T-helper 1 cell treated with Interleukin-12 subunit alpha and Interleukin-12 subunit beta and Interleukin-4 antibody, amounts not matched to agents 30 ng/mL and 1 ng/mL, for 36 hours (primary cell): ENCODE data around the gene RPA1. TPM values are rescaled to one million over a fixed set of nuclear protein-coding genes. Genes with fewer than 3 reads are reported as not detected.
"Not testable (repeated sequence)": the region's sequence is repeated elsewhere in the genome, so short reads cannot be mapped to it uniquely, and the experiment has no call there.

ENCODE experiments used
- intact Hi-C: fragments of 100-400 bp; cut with micrococcal nuclease; formaldehyde crosslinking; loops from one replicate; pipeline ENCODE4 v1.15.1; 2024
- total RNA-seq: library from RNA; stranded (reverse); gene quantifications from 2 replicates; pipeline ENCODE4 v1.2.3, GENCODE V29; 2022

Gene RPA1
- total RNA-seq, 1 donor from 2014 or later = 281 TPM

DNA sequence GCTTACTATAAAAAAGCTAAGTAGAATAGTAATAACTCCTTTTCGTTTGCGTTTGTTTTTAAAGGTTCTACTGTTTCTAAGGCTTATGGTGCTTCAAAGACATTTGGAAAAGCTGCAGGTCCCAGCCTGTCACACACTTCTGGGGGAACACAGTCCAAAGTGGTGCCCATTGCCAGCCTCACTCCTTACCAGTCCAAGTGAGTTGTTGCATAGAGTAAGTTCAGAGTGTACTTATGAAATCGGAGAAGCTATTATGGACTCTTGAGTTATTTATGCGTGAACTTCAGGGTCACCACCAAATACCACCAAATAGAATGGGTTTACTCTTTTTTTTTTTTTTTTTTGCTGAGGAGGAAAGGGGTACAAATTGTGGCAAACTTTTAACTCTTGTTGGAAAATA lies 45.8 kb downstream of the RPA1 start:
- intact Hi-C loops = no loop called here

DNA sequence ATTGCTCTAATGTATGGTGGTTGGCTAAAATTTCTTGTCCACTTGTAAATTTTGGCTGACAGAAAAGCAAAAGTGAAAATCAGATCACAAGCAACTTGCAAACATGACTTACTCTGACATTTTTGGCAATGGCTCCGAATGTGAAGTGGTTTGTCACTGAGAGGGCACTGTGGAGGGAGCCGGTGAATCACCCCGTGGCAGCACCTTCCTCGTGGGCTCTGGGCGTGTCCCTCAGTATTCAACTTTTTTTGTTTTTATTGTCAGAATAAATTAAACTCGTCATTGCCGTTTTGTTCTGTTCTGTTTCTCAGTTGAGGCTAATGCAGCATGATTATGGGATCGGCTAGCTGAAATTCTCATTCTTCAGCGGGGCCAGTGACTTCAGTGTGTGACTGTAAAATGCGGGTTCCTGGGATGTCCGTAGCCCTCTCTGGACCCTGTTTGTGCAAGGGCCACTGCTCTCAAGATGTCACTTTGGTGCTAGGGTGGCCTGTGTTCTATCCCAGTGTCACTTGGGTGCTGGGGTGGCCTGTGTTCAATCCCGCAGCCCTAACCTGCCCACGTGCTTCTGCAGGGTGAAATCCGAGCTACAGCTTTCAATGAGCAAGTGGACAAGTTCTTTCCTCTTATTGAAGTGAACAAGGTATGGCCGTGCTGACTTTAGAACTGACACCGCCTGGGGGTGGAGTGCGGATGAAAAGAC lies 48.8 kb downstream of the RPA1 start:
- intact Hi-C loops = no loop called here

DNA sequence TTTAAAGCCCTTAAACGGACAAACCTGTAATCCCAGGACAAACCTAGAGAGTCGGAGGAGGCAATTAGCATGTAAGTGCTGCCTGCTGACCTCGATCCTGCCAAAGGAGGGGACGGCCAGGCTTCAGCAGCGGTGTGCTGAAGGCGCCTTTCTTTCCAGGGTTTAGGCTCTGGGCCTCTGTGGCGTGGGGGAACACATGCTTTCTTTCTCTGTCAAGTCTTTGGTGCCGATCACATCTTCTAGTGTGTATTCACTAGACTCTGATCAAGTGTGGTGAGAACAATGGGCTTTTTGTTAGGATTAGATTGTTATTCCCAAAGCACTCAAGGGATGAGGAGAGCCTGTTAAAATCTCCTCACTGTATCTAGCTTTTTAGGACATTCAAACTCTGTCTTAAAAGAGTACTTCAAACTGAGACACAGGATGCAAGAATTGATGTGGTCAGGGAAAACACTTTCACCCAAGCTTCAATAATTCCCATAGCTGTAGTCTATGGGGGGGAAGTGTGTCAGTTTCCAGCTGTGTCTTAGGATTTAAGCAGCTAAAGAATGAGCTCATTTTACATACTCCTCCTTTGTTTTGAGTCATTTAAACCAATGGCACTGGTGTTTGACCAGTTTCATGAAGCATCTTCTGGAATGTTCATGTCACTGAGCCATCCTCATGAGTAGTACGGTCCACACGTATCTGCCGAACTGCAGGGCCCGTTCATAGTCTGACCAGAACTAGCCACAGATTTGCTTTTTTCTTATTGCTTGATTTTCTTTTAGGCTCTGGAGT lies 51.2 kb downstream of the RPA1 start:
- intact Hi-C loops = no loop called here

DNA sequence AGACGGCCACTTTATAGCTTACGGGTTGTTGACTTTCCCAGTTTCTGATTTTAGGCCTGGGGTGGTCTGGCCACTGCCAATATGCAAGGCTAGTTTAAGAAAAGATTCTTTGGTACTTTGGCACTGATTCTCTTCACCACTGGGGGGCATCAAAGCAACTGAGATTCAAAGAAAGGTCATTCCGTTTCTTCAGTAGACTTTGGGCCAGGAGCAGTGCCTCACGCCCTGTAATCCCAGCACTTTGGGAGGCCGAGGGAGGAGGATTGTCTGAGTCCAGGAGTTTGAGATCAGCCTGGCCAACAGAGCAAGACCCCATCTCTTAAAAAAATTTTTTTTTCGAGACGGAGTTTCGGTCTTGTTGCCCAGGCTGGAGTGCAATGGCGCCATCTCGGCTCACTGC lies 53.0 kb downstream of the RPA1 start:
- intact Hi-C loops = loop anchor here (1.0 kb wide), 1 partner anchor 361 kb away; no protein-coding TSS in a partner anchor

DNA sequence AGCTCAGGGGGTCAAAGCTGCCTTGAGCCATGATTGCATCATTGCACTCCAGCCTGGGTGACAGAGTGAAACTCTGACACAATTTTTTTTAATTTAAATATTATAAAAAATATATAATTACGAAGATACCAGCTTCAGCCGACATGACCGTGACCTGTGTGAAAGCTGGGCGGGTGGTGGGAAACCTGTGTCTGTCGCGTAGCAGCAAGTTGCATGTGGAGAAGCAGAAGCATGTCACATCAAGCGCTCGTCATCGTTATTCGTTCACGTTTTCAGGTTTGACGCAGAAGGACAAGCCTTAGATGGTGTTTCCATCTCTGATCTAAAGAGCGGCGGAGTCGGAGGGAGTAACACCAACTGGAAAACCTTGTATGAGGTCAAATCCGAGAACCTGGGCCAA lies 53.7 kb downstream of the RPA1 start:
- intact Hi-C loops = loop anchor here (1.0 kb wide), 1 partner anchor 361 kb away; no protein-coding TSS in a partner anchor

DNA sequence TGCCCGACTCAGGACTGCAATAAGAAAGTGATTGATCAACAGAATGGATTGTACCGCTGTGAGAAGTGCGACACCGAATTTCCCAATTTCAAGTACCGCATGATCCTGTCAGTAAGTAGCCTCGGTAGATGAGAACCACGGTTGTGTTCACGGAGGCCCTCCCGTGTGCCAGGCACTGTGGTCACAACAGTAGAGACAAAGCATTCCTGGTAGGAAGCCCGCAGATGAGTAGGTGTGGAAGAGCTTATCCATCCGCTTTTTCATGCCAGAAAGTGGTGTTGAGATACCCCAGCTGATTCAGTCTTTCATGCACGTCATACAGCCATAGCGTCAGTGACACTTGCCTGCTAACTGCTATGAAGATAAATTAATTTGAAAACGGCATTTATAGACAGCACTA lies 58.9 kb downstream of the RPA1 start:
- intact Hi-C loops = no loop called here

DNA sequence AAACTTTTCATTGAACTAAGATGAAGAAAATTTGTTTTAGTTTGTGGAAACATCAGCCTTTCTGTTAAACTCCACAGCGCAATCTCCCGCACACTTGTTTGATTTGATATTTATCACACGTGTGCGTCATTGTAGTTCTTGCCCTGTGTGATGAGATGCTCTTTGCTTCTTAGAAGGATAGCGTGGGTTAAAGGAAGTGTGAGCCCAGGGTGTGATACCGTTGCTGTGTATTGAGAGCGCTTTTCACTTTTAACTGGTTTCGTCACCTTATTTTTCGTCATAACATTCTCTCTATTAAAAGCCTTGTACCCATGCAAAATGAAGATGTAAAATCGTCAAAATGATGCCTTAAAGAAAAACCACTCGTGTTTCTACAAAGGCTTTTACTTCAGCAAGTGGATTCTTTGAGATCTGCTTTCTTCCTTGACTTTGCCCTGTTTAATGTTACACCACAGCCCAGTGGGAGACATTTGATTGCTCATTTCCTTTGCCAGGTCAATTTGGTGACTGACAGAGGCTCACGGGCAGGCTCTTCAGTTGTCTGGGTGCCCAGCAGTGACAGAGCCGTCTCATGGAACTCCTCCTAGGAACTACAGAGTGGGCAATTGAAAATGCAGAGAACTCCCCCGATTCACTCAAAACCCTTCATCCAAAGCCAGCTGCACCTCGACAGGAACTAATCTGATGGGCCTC lies 61.1 kb downstream of the RPA1 start:
- intact Hi-C loops = no loop called here

DNA sequence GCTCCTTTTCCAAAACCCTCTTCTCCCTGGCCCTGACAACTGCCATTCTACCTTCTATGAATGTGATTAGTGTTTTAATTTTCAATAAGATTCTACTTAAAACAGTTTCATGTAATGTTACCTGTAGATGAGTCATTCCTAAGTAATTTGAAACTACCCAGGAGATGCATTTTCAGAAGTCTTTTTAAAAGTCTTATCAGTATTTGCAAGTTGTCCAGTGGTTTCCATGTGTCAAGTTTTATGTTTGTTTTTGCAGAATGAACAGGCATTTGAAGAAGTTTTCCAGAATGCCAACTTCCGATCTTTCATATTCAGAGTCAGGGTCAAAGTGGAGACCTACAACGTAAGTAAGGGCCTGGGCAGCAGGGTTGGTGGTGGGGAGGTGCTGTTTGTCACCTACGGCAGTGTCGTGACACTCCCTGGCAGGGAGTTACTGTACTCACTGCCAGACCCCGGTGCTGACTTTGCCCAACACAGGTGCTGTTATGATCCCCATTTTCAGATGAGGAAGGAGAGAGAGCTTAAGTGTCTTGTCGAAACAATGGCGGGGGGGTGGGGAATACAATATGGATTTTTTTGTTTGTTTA lies 65.0 kb downstream of the RPA1 start:
- intact Hi-C loops = no loop called here

DNA sequence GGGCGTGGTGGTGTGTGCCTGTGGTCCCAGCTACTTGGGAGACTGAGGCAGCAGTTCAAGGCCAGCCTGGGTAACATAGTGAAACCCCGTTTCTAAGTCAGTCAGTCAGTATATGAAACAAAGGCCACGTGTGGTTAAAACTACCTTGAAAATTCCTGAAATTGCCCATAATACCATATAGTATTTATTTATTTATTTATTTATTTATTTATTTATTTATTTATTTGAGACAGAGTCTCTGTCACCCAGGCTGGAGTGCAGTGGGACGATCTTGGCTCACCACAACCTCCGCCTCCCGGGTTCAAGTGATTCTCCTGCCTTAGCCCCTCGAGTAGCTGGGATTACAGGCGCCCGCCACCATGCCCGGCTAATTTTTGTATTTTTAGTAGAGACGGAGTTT lies 65.7 kb downstream of the RPA1 start:
- intact Hi-C loops = not testable (repeated sequence)

DNA sequence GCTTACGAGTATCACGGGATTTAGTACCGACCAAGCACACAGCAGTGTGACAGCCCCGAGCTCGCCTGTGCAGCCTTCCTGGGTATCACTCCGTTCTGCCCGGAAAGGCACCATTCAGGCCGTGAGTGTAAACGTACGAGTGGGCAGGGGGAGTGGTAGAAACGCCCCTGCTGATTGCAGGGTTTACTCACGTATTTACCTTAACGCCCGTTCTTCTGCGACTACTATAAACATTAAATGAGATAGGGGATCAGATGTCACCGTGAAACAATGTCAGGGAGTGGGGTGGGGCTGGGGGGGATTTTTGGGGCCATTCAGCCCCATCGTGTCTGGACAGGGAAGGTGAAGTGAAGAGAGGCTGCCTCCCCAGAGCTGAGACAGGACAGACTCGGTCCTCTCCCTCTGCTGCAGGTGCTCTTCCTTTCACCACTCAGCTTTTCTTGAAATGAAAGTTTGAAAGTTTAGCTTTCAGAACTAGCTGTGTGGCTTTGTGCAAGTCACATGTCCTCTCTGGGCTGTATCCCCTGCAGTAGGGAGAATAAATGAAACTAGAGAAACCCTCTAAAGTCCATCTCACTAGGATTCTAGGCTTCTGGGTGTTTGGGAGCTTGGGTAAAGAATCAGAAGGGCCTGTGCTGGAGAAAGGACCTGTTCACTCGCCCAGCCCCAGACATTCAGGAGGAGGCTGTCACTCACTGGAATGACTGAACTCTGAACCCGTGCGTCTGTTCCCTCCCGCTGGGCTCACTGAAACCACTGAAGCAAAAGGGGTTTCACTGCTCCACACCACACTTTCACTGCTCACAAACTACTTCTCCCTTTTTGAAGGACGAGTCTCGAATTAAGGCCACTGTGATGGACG lies 66.7 kb downstream of the RPA1 start:
- intact Hi-C loops = no loop called here

DNA sequence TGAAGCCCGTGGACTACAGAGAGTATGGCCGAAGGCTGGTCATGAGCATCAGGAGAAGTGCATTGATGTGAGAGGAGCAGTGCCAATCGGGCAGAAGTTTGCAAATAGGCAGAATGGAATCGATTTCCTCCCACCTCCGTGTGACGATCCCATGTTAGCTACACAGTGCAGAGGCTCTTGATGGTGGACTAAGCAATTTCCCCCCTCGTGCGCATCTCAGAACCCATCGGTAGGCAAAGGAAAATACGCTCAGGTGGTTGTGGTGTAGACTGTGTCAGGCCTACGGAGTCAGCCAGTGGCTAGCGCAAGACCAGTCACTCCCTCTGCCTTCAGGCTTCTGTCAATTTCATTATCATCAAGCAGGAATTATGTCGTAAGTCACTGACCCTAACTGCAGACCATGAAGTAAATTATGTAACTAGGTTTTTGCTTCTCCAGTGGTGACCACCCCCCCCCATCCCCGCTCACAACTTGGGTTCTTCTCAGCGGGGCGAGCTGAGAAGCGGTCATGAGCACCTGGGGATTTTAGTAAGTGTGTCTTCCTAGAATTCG lies 67.4 kb downstream of the RPA1 start:
- intact Hi-C loops = no loop called here

DNA sequence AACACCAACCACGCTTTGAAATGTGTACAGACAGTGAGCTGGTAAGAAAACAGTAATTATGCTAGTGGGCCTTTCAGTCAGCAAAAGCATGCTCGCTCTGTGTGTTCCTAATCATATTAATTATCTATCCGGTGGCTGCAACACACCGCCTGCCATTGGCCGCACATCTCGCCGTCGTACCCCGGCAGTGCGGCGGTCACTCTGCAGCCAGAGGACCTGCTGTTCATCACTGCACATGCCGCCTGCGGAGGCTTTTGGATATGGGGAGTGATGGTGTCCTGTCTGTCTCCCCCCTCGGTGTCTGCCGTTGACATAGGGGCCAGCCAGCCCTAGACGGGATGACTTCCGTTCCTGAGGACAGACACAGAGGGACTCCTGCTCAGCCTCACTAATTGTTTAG lies 68.5 kb downstream of the RPA1 start:
- intact Hi-C loops = no loop called here

DNA sequence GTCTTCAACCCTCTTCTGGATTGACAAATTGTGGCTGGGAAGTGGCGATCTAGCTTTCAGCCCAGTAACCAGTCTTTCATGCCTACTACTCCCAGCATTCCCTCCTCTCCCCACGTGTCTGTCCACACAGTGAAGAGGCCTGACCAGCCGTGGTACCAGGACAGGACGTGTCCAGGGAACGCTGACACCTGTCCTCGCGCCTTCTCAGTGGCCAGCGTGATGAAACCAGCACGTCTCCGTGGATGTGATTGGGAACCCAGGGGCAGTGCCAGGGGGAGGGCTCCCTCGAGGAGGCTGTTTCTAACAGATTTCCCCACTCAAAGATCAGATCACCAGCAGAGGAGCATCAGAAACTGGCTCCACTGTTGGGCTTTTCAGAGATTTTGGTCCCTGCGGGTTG lies 69.1 kb downstream of the RPA1 start:
- intact Hi-C loops = no loop called here

DNA sequence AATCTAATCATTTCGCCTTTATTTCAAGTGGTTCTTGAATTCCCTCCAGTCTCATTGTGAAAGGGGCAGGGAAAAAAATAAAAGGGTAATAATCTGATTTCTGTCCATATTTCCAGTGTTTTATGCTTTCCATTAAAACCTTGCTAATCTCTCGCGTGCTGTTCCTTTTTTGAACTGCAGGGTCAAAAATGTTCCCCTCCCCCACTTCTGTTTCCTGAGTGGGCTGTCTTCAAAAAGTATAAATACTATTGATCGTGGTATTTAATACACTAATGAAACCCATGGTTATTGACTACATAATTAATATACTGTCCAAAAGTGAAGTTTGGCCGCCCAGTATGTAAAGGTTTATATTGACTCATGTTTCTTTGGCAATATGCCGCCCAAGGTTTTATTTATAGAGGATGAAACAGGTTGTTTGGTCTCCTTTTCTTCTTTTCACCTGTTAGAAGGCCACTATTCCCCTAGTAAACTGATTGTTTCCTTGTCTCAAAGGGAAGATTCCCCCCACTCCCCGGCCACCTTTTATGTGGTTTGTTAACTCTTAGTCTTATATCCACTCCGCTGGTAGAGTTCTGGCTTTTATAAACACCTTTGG lies 69.7 kb downstream of the RPA1 start:
- intact Hi-C loops = no loop called here

DNA sequence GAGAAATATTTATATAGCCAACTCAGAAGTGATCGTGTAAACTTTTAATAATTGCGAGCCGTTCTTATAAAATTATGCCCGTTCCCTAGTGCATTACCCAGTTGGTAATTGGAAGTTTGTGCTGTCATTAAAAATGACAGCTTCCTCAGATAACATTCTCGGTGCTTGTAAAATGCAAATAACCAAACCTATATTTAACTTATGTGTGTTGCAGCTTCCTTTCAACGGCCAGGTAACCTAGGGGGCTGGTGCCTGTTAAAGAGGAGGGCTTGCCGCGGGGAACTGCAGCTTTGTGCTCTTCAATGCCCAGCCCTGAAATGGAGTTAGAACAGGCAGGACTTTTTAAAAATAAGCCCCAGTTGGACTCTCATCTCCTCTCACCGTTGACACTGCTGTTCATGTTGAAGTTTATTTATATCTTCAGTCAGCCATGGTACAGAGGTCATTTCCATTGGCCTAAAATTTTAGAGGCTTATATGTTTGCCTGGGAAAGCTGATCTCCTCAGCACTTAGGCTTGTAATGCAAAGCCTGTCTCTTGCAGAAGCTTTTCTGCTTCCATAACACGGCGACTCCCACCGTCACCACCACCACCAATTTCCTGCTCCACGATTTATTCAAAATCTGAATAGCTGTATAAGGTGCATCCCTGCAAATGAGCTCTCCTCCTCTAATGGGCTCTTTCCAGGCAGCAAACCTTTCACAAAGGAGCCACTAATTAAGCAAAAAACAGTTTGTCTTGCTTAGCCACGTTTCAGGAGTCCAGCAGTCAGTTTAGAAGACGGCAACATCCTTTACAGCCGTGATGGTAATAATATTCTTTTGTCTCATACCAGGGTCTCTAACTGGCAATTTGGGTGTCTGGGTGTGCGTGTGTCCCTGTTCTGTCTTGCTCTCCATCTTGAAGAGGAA lies 74.7 kb downstream of the RPA1 start:
- intact Hi-C loops = loop anchor here (5.0 kb wide), 1 partner anchor 448 kb away; no protein-coding TSS in a partner anchor

DNA sequence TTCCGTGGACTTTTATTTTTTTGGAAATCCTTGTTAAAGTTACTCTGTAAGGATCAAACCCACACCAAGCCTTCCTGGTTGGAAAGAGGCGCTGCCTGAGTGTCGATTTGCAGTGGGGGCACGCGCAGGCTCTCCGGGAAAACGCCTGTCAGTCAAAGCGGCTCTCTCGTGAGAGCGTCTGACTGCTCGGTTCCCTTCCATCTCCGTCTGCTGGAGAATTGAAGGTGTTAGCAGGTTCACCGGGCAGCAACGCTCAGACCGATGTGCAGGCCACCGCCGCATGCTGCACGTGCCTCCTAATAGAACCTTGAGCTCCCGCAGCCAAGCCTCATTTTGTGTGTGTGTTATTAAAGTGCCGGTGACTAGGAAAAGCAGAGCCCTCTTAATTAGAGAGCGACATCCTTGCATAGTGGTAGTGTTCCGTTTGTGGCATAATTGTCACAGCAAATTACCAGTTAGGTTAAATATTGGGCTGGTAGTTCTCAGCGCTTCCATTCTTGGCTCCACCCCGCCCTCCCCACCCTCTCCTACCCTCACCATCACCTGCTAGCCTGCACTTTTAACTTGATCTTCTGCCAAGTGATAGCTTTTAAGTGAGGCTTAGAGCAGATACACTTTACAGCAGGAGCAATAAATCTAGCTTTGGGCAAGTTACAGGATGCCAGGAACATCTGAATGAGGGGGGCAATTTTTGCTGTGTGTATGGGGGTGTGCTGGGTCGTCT lies 75.5 kb downstream of the RPA1 start:
- intact Hi-C loops = loop anchor here (5.0 kb wide), 1 partner anchor 447 kb away; no protein-coding TSS in a partner anchor

DNA sequence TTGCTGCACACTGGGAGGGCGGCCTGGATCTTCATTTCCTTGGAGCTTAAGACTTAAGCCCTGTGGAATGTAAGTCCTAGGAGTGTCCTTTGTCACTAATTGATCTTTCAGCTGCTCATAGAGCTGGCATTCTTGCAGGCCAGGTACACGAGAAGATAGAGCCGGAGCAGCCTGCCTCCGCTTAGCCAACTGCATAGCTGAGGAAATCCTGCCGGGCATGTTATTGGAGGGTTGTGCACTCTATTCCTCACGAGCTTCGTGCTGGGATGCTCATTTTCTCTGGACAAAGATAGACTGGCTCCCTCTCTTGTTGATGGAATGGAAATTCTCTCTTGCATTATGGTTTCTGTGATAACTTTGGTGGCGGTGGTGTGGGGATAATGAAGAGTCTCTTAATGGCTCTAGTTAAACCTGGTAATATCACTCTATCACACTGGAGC lies 76.9 kb downstream of the RPA1 start:
- intact Hi-C loops = loop anchor here (5.0 kb wide), 1 partner anchor 446 kb away; no protein-coding TSS in a partner anchor

DNA sequence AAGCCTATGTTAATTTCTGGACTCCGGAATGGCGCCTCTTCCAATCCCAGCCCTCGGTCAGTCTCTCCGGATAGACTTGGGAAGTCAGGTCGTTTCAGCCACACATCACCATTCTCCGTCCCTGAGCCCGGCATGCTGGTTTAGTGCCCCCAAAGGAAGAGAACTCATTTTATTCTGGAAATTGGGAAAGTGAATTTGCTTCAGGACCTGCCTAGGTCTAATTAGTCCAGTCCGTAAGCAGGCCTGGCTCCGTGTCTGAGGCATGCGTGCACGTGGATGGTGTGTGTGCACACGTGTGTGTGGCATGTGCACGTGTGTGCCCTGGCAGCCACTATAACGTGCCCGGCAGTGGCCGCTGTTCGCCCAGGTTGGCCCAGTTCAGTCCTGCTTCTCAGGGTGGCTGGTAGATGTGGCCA lies 77.4 kb downstream of the RPA1 start:
- intact Hi-C loops = loop anchor here (5.0 kb wide), 1 partner anchor 445 kb away; no protein-coding TSS in a partner anchor
